ENCODE measurements around the gene CASR. TPM values are rescaled to one million over a fixed set of nuclear protein-coding genes. Genes with fewer than 3 reads are reported as not detected.

The CASR gene
- total and polyA plus RNA-seq, 9 donors = 0.08 to 2.6 (median 0.22) TPM

GRCh38 chr3:122183893-122184590 is 574 bp downstream of the CASR start:
- Histone ChIP-seq H3K4me1 (ENCODE audit: insufficient read depth) (no peaks in the 10 kb centered on the region), H3K36me3 (no peaks in the 10 kb centered on the region), H3K27me3 (no peaks in the 10 kb centered on the region), H3K9me3 (no peaks in the 10 kb centered on the region), H3K27ac (no peak overlapping the region), H3K4me3 (no peak overlapping the region)
- TF ChIP-seq CTCF (IDR thresholded peaks at IDR 0.05) (no peak), EP300 (IDR thresholded peaks at IDR 0.05) (no peak), POLR2A (IDR thresholded peaks at IDR 0.05) (no peak)
- WGBS, 3 donors = 2 to 3% (median 3%) methylated on average over 49 to 64 of the region's 64 CpGs
- intact Hi-C loops (cut with DNase I) = no loop called here
- DNase-seq = no peak

DNA sequence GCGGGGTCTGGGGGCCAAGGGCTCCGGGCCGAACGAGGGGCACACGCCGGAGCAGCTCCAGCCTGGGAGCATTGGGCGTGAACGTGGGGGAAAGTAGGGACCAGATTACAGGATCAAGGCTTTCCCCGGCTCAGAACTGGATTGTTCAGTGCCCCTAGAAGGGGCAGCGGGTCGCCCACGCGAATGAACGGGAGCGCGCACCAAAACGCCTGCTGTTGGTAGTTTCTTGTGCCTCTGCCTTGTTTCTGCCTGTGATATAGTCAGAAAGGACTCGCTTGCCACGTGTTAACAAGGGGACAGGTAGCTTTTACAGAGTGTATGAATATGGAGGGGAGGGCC is 1.1 kb downstream of the CASR start:
- Histone ChIP-seq H3K27ac (no peak overlapping the region), H3K4me3 (no peak overlapping the region), H3K9me3 (no peaks in the 10 kb centered on the region), H3K27me3 (no peaks in the 10 kb centered on the region), H3K36me3 (no peaks in the 10 kb centered on the region), H3K4me1 (ENCODE audit: insufficient read depth) (no peaks in the 10 kb centered on the region)
- DNase-seq = no peak
- TF ChIP-seq EP300 (IDR thresholded peaks at IDR 0.05) (no peak), CTCF (IDR thresholded peaks at IDR 0.05) (no peak), POLR2A (IDR thresholded peaks at IDR 0.05) (no peak)
- WGBS, 3 donors = 6 to 13% (median 7%) methylated on average over 19 of the region's 19 CpGs
- intact Hi-C loops (cut with DNase I) = no loop called here

GRCh38 chr3:122186372-122186771 is 2.9 kb downstream of the CASR start:
- no peak overlapping the region for H3K27ac ChIP-seq
- no peak for DNase-seq
- H3K4me1 ChIP-seq (ENCODE audit: insufficient read depth) = no peaks in the 10 kb centered on the region
- 9 to 31% (median 20%) methylated on average over 2 of the region's 2 CpGs for WGBS, 3 donors
- no peak overlapping the region for H3K4me3 ChIP-seq
- no peaks in the 10 kb centered on the region for H3K9me3 ChIP-seq
- H3K27me3 ChIP-seq = no peaks in the 10 kb centered on the region
- intact Hi-C loops (cut with DNase I) = no loop called here
- TF ChIP-seq EP300 (IDR thresholded peaks at IDR 0.05) (no peak), CTCF (IDR thresholded peaks at IDR 0.05) (no peak), POLR2A (IDR thresholded peaks at IDR 0.05) (no peak)
- H3K36me3 ChIP-seq = no peaks in the 10 kb centered on the region

GRCh38 chr3:122188737-122189136 is 5.3 kb downstream of the CASR start:
- Histone ChIP-seq H3K4me1 (ENCODE audit: insufficient read depth) (no peaks in the 10 kb centered on the region), H3K27ac (no peak overlapping the region), H3K36me3 (no peaks in the 10 kb centered on the region), H3K9me3 (no peaks in the 10 kb centered on the region), H3K4me3 (no peak overlapping the region), H3K27me3 (no peaks in the 10 kb centered on the region)
- 47 to 68% (median 50%) methylated on average over 1 of the region's 1 CpG for whole genome bisulfite sequencing, 3 donors
- DNase-seq = no peak
- no peak for TF ChIP-seq EP300 (IDR thresholded peaks at IDR 0.05)
- TF ChIP-seq CTCF (IDR thresholded peaks at IDR 0.05) = no peak
- TF ChIP-seq POLR2A (IDR thresholded peaks at IDR 0.05) = no peak
- intact Hi-C loops (cut with DNase I) = no loop called here

All from ovary (tissue), 9 donors.